CMK (cell line): Measurements from ENCODE around the gene PRKAR1B.
"Not testable (repeated sequence)": the region's sequence is repeated elsewhere in the genome, so short reads cannot be mapped to it uniquely, and the experiment has no call there.

ENCODE experiments used
- DNase-seq: peaks from one replicate; pipeline ENCODE4 v3.0.0-alpha.2; 2010; ENCODE audit warnings: low read depth

PRKAR1B gene

DNA sequence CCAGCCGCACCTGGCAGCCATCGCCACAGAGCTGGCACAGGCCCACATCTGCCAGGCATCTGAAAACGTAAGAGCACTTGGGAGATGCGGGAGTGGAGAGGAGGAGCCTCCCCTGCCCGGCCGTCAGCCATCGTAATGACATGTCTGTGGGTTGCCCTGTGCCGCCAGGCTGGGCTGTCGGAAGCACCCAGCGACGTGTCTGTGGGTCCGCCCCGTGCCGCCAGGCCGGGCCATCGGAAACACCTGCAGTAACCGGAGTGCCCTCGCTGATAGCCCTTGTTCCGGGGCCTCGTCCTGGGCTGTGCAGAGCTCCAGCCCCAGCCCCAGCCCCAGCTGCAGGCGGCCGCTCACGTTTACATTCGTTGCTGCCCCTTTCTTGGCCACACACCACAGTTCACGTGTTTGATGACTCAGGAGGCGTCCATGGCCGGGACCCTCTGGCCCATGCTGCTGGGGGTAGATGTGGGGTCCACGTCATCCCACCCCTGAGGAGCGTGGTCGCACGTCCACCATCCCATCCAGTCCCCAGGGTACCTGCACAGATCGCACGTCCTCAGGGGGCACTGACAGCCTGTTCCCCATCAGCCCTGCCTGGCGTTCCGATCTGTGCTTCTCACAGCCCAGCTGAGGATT lies 30.0 kb upstream of the PRKAR1B start:
- DNase-seq = no peak

- DNase-seq = no peak
These were observed 29.3 kb upstream of the PRKAR1B start for GRCh38 chr7:756231-756927.

DNA sequence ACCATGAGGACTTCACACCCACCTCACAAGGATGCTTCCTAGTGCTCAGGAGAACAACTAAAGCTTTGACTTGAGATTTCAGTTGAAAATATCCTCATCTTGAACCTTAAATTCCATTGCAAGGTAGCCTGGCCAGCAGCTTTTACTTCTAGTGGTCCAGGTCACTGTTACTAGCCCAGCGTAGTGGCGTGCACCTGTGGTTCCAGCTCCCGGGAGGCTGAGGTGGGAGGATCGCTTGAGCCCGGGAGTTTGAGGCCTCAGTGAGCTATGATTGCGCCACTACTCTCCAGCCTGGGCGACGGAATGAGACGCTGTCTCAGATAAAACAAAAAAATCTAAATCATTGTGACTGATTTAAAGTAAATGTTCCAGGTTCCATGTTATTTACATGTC lies 28.3 kb upstream of the PRKAR1B start:
- no peak for DNase-seq

DNA sequence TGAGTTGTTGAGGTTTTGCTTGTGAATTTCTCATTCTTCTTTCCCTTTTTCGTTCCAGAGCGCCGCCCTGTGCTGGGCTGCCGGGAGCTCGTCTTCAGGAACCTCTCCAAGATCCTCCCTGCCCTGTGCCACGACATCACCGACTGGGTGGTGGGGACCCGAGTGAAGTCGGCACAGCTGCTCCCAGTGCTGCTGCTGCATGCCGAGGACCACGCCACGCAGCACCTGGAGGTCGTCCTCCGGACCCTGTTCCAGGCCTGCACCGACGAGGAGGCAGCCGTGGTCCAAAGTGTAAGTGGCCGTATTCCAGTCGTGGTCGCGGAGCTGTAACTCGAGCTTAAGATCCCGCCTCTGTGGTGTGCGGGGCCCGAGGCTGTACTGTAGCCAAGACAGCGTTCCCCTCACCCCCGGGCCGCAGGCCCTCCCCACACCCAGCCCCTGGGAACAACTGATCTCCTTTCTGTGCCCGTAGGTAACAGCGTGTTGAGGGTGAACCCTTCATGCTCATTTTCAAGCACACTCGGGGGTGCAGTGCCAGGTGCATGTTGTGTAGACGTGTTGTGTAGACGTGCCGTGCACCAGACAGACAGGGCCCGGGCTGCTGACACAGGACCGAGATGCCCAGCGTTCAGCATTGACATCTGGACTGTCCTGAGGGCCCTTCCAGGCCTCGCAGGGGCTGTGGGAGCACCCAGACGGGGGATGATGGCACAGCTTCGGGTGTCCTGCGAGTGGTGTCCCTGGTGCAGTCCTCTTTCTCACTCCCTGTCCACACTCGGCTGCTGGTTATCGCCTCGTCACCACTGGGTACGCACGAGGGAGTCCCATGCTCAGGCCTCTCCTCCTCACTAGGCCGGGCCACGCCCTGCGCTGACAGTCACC lies 27.7 kb upstream of the PRKAR1B start:
- DNase-seq = no peak

GRCh38 chr7:753190-753589 lies 26.1 kb upstream of the PRKAR1B start:
- no peak for DNase-seq

- DNase-seq = not testable (repeated sequence)
These were observed 25.2 kb upstream of the PRKAR1B start for GRCh38 chr7:752256-752655.

DNA sequence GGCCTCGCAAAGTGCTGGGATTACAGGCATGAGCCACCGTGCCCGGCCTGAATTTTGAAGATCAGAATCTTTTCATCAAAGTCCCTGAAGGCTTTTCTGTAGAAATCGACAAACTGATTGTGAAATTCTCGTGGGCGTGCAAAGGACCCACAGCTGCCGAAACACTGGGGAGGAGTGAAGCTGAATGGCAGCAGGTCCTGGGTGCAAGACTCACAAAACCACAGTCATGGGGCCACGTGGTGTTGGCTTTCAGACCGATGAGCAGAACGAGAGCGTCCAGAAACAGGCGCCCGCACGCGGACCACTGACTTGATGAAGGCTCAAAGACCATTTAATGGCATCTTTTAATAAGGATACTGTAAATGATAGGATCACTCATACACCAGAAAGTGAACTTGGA lies 24.7 kb upstream of the PRKAR1B start:
- DNase-seq = no peak

- no peak for DNase-seq
These were observed 23.2 kb upstream of the PRKAR1B start for GRCh38 chr7:750111-750905.

DNA sequence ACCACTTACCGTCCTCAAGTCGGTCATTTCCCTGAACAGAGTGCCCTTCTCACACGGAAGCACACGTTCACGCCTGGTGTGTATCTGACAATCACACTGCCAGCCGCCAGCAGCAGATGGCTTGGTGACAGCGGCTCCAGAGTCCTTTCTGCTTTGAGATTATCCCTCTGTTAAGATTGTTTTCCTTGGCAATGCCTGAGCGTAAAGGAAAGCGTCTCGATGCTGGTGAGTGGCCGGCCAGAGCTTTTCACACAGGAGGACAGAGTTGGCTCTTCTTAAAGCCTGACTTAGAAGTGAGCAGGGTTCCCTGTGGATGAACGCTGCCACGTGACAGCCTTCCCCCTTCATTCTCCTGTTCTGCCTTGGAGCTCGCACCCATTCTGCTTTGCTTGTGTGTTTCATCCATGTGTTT lies 22.1 kb upstream of the PRKAR1B start:
- no peak for DNase-seq

DNA sequence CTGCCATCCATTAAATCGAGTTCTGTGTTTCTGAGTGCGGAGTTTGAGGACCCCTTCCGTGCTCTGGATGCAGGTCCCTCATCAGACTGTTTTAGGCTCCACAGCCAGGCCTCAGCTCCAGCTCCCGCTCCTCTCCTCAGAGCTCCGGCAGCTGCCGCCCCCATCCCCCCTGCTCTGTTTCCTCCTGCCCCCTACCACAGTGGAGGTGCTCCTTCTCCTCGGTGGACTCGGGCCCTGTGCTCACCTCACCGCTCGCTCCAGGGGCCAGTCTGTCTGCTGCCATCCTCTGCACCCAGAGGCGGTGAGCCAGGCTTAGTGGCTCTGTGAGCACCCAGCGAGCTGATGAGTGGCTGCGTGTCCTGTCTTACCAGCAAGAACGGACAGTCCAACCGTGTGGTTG lies 21.4 kb upstream of the PRKAR1B start:
- DNase-seq = no peak

GRCh38 chr7:747186-747585 lies 20.1 kb upstream of the PRKAR1B start:
- no peak for DNase-seq

GRCh38 chr7:746155-747061 lies 19.3 kb upstream of the PRKAR1B start:
- DNase-seq = no peak

- DNase-seq = no peak
These were observed 18.5 kb upstream of the PRKAR1B start for GRCh38 chr7:745431-746154.

DNA sequence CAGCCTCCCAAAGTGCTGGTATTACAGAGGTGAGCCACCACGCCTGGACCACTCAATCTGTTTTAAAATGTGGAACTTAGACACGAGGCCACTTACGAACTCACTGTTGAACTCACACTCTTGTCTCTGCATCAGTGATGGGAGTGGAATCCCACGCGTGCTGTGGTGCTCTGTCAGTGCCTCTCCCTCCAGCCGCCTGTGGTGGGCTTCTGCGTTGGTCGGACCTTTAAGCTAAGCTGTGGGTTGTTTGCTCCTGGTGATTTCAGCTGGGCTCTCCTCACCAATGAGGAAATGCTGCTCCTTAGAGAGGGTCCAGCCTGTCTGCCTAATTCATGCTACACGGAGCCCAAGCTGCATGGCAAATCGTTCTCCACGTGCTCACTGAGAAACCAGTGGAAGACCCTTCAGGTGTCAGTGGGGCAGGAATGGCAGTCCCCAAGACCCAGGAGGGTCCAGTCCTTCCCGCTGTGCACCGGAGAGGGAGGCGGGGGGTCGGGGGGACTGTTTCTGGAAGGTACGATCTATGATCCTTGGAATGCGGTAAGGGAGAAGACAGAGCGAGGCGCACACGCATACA lies 17.9 kb upstream of the PRKAR1B start:
- no peak for DNase-seq

DNA sequence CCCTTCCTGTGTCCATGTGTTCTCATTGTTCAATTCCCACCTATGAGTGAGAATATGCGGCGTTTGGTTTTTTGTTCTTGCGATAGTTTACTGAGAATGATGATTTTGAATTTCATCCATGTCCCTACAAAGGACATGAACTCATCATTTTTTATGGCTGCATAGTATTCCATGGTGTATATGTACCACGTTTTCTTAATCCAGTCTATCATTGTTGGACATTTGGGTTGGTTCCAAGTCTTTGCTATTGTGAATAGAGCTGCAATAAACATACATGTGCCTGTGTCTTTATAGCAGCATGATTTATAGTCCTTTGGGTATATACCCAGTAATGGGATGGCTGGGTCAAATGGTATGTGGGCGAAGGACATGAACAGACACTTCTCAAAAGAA lies 17.0 kb upstream of the PRKAR1B start:
- not testable (repeated sequence) for DNase-seq

- DNase-seq = not testable (repeated sequence)
These were observed 16.5 kb upstream of the PRKAR1B start for GRCh38 chr7:743341-744127.

DNA sequence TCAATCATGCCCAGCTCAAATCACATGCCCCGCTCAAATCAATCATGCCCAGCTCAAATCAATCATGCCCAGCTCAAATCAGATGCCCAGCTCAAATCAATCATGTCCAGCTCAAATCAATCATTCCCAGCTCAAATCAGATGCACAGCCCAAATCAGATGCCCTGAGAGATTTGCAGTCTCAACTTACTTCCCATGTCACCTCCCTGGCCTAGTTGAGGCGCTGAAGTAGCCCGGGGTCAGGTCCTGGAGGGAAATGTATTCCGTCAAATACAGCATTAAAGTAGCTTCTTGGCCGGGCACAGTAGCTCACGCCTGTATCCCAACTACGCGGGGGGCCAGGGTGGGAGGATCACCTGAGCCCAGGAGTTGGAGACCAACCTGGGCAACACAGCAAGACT lies 15.7 kb upstream of the PRKAR1B start:
- DNase-seq = no peak

- no peak for DNase-seq
These were observed 14.8 kb upstream of the PRKAR1B start for GRCh38 chr7:741850-742249.

DNA sequence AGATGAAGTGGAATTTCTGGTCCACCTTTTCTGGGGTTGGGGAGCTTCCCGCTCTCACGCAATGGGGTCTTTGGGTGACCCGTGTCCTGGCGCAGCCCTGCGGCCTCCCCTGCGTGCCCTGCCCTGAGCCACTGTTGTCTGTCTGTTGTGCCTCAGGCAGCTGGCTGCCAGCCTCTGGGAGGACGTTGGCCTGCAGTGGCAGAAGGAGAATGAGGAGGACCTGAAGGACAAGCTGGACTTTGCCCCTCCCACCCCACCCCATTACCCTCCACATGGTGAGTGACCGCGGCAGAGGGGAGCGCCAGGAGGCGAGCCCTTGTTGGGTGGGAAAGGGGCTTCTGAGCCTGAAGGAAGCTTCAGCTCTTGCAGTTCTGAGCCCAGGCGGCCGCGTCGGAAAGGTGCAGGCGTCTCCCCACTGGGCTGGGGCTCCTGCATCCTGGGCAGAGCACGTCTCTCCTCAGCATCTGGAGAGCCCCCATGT lies 14.2 kb upstream of the PRKAR1B start:
- DNase-seq = no peak
